Myocyte (in vitro differentiated cells): ENCODE measurements around the gene TSPEAR. TPM values are rescaled to one million over a fixed set of nuclear protein-coding genes. Genes with fewer than 3 reads are reported as not detected.
A peak's percentile ranks its signal among the peaks of the same experiment; 100 is the strongest.
"Not testable (repeated sequence)": the region's sequence is repeated elsewhere in the genome, so short reads cannot be mapped to it uniquely, and the experiment has no call there.

ENCODE experiments used
- DNase-seq: peaks from one replicate; pipeline ENCODE4 v3.0.0-alpha.2; 2012; ENCODE audit warnings: low read depth
- total RNA-seq: library from RNA; depleted of rRNA; stranded (reverse); fragments of >200 nt; gene quantifications from 2 replicates; pipeline ENCODE4 v1.2.3, GENCODE V29; 2014

Gene TSPEAR
- total RNA-seq, 1 donor from 2014 or later: not detected

DNA sequence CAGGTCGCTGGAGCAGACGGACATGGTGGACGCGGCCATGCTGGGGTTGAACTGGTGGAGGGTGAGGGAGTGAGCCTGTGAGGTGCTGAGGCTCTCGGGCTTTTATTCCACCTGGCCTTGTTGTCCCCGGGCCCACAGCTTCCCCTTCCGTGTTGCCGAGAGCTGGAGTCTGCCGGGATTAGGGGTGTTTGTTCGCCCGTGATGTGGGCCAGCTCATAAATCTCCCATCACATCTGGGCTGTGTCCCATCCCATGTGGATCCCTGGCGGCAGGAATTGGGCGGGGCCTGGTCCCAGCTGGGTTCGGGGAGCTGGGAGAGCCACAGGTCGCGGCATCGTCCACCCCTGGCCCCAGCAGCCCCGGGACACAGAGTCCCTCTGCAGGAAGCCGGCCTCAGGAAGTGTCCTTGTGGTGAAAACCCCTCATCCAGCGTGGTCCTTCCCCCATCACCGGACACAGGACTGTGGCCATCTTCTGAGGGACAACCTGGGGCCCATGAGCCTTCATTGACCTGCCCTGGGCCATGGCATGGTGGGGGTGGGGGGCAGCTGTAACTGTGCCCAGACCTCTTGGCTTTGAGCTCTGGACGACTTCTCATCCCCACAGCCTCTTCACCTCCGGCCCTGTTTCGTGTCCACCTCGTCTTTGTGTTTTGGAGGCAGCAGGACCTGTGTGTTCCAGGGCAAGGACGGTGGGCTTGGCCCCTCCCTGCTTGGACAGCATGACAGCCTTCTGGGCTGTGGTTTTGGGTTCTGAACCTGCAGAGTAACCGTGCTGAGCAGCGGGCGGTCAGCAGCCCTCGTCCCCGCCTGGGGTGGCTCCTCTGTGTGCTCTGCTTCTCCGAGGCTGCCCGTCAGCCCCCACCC is 118.7 kb downstream of the TSPEAR start, which contains the start of gene KRTAP10-6:
Gene KRTAP10-6 (minus strand): TSS at position 60 of the 866 bp plus-strand sequence. CDS start 21 bp downstream, at position 39.
- no peak for DNase-seq

DNA sequence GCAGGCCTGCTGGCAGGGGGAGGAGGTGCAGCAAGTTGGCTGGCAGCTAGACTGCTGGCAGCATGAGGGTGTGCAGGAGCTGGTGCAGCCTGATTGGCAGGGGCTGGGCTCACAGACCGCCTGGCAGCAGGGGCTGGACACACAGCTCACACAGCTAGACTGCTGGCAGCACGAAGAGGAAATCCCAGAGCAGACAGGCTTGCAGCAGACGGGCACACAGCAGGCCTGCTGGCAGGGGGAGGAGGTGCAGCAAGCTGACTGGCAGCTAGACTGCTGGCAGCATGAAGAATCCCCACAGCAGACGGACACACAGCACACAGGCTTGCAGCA is 119.6 kb downstream of the TSPEAR start:
- not testable (repeated sequence) for DNase-seq

DNA sequence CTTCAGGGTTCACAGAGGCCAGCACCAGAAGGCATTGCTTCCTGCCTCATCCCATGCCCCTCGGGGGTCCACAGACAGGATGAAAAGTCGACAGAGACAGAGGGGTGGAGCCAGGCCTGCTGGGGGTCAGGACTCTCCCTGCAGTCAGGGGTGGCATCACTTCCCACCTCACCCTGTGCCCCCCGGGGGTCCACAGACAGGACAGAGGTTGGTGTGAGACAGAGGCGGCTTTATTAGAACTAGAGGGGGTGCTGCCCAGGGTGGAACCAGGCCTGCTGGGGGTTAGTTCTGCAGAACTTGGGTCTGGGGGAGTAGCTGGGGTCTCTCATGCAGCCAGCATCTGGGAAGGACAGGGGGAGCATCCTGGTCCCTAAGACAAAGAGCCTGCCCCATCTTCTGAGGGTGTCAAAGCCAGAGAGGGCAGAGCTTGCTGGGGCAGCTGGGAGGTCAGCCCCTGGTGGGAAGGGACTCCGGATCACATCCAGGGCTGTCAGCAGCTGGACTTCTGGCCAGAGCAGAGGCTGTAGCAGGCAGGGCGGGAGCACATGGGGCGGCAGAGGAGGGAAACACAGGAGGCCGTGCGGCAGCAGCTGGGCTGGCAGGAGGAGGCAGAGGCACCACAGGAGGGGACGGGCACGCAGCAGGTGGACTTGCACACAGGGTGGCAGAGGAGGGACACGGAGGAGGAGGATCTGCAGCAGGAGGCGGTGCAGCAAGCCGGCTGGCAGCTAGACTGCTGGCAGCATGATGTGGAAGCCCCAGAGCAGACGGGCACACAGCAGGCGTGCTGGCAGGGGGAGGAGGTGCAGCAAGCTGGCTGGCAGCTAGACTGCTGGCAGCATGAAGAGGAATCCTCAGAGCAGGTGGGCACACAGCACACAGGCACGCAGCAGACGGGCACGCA is 120.2 kb downstream of the TSPEAR start:
- peak; percentile 10 for DNase-seq

DNA sequence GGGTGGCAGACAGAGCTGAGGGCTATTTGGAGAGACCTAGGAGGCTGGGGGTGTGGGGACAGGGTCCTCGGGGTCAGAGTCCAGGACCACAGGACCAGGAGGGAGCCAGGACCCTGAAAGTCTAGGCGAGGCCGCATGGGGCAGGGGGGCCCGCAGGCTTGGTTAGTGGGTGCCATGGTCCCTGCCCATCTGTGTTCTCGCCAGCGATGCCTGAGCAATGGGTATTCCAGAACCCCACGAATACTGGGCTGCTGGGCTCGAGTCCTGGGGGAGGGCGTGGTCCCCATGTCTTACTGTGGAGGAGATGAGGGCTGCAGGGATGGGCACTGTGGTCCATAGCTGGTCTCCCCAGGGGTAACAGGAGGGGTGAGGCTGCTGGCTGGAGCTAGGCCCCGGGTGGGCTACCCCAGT is 121.1 kb downstream of the TSPEAR start:
- DNase-seq: no peak

DNA sequence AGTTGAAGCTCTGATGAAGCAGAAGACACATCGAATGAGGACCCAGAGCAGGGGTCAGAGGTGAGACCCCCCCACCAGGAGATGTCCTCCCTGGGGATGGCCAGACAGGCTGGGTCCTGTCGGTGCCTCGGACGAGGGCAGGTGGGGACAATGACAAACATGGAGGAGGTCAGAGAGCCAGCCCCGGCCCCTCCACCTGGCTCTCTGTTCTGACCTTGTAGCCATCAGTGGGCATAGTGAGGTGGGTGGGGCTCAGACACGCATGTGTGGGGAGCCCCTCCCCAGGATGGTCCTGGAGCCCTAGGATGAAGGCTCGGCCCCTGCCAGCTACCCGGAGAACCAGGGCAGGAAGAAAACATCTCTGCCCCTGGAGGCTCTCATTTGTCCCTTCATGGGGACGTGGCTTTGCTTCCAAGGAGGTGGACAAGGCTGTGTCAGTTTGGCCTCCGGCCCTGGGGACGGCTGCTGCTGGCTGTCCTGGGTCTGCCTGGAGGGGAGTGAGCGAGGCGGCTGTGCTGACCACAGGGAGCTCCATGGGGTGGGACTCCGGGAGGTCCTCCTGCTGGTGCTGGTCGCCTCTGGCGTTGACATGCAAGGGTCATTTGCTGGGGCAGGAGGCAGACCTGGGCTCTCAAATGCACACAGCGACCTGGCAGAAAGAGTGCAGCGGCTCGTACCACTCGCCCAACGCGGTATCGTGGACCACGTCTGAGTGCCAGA is 121.6 kb downstream of the TSPEAR start:
- DNase-seq: no peak

DNA sequence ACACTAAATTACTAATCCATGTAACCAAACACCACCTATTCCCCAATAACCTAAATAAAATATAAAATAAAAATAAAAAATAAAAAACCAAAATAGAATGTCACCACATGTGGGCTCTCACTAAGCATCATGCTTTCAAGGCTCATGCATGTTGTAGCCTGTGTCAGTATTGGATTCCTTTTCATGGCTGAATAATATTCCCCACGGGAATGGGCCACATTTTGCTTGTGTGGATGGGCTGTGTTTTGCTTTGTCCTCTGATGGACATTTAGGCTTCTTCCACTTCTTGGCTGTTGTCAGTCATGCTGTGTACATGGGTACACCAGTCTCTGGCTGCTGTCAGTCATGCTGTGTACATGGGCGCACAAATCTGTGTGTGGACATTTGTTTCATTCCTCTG is 122.3 kb downstream of the TSPEAR start:
- DNase-seq: no peak

DNA sequence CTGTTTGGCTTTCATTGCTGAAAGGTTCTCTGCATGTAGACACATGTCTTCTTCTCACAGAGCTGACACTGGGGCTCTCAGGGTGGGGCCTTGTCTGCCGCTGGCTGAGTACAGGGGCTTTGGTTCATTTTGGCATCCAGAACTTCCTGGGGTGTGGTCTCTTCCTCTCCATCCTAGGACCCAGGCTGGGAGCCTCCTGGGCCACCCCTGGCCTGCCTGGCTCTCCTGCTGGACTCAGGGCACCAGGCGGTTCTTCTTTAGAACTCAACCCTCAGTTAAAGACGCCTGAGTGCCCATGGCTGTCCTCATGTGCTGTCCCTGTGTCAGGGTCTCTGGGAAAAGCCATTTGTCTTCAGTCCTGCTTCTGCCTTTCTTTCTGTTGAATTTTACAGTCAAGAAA is 125.5 kb downstream of the TSPEAR start:
- no peak for DNase-seq

DNA sequence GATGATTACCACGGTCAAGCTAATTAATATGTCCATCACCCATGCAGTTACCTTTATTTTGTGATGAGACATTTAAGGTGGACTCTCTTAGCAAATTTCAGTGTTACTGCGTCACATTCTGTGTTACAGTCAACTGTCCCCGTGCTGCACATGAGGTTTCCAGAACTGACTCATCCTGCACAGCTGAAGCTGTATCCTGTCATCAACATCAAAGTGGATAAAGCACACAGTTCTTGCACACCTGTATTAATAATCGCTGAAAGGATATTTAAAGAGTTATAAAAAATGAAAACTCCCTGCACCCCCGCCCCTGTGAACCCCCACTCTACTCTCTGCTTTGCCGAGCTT is 127.6 kb downstream of the TSPEAR start:
- DNase-seq: no peak

DNA sequence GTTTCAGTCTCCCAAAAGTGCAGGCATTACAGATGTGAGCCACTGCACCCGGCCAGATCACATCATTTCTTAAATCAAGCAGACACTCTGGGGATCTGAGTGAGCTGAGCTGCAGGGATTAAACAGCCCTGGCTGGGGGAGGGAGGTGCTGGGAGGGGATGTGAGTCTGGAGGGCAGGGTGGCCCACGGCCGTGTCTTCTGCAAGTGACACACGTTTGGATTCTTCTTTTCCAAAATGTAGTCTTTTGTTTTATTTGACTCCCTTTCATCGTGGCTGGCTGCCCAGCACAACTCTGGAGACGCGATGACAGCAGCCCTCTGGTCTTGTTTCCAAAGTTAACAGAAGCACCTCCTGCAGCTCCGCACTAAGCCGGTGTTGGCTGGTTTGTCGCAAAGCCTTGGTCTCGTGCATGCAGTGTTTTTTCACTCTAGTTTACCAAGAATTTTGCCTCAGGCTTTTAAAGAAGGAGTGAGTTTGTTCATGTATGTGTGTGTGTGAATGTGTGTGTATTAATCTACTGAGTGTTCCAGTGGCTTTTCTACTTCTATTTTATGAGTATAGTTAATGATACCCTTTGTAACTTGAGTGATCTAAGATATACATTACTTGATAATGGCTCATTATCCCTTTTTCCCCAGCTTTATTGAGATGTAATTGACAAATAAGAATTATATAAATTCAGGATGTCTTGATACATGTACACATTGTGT is 128.1 kb downstream of the TSPEAR start:
- no peak for DNase-seq

DNA sequence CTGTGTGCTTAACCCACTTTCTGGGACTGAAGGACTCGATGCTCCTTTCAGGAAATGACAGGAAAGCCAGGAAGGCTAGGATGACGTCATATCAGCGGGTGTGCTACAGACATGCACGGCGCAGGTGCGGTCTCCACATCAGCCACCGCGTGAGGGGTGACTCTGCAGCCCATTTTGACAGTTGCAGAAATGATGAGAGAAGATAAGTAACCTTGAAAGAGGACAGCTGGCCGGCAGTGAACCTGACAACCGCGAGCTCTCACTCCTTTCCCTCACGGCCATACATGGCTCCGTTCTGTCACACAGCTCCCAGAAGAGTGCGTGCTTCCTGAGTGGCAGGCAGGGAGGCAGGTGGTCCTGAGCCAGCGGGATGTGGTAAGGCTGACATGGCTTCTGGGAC is 129.3 kb downstream of the TSPEAR start:
- DNase-seq: no peak

DNA sequence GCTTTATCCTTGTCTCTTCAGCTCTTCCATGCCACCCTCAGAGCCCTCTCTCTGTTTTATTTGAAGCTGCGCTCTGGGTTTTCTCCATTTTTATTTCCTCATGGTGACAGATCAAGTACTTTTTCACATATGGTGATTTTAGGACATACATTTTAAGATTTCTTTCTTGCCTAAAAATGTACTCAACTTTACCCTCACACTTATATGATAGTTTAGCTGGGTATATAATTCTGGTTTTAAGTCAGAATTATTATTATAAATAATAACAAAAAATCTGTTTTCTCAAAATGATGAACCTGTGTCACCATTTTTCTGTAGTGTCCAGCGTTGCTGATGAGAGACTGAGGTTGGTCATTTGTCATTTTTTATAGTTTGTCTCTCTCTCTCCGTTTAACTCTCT is 130.2 kb downstream of the TSPEAR start:
- no peak for DNase-seq

DNA sequence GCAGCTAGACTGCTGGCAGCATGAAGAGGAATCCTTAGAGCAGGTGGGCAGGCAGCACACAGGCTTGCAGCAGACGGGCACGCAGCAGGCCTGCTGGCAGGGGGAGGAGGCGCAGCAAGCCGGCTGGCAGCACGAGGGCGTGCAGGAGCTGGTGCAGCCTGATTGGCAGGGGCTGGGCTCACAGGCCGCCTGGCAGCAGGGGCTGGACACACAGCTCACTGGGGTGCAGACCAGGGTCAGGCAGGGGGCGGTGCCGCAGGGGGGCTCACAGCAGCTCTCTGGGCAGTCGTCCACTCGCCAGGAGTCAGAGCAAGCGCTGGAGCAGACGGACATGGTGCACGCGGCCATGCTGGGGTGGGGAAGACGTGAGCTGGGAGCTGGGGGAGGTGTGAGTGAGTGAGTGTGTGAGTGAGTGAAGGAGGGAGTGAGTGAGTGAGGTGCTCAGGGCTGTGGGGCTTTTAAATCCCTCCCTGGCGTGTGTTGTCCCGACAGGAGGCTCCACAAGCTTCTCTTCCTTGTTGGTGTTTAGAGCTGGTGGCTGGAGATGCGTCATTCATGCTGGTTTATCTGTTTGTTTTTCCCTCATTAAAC is 131.0 kb downstream of the TSPEAR start, which contains the start of gene KRTAP10-5:
Gene KRTAP10-5 (minus strand): TSS at position 374 of the 591 bp plus-strand sequence. CDS start 26 bp downstream, at position 348.
- not testable (repeated sequence) for DNase-seq

DNA sequence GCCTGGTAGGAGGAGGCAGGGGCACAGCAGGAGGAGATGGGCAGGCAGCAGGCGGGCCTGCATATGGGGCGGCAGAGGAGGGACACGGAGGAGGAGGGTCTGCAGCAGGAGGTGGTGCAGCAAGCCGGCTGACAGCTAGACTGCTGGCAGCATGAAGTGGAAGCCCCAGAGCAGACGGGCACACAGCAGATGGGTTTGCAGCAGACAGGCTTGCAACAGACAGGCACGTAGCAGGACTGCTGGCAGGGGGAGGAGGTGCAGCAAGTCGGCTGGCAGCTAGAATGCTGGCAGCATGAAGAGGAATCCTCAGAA is 131.6 kb downstream of the TSPEAR start:
- DNase-seq: no peak

DNA sequence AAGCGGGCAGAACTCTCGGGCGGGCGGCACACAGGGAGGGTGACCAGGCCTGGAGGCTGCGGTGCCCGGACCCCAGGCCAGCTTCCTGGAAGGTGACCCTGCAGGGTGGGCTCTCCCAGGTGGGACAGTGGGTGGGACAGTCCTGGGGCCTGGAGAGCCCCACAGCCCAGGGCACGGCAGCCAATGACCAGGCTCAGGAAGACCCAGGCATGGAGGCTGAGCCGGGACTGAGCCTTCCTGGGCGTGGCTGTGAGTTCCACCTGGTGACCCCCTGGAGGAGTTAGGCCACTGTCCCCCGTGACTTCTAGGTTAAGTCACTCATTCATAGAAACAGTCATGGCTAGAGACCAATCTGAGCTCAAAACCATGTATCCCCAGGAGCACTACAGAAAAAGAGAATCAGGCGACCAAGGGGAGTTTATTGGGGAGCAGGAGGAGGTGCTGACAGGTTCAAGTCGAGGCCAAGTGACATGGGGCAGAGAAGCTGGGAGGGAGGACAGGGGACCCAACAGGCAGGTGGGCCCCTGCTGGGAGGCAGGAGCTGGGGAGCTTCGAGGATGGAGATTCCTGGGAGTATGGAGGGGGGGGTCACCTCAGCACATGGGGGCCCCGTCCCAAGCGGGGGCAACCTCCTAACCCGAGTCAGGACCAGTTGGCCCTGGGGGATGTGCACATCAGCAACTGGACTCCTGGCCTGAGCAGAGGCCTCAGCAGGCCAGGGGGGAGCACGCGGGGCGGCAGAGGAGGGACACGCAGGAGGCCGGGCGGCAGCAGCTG is 132.1 kb downstream of the TSPEAR start:
- no peak for DNase-seq

DNA sequence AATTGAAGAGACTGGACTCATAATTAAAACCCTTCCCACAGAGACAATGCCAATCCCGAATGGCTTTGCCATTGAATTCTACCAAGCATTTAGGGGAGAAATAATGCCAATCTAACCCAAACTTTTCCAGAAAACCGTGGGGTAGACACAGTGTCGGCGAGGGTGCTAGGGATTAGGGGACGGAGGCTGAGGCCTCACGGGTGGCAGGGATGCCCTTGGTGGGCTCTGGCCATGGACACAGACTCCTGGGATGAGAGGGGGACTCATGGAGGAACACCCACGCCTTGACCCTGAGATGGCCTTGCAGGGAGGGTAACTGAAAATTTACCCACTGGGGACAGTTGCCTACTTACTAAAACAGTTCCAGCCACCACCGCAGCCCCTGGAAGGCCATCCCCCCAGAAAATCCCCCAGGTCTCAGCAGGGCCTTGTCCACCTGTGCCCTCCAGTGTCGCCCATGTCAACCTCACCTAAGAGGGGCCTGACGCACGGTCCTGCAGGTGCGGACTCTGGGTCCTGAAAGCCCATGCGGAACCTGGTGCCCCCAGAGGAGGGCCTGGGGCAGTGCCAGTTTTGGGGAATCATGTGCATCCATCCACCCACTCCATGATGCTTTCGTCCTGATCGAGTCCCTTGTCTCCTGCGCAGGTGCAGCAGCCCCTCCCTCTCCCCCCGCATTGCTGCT is 132.9 kb downstream of the TSPEAR start:
- DNase-seq: no peak

DNA sequence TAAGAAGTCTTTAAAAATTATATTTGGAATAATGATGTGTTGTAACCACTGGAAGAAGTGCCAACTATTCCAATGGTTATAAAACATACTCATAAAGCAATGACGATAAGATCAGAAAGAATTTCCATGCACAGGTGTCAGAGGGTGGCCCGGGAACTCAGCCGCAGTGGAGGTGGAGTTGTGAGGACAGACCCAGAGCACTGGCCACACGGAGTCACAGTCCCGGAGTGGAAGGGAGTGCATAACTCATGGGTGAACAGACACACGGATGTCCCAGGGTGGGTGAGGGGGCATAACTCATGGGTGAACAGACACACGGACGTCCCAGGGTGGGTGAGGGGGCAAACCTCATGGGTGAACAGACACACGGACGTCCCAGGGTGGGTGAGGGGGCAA is 135.3 kb downstream of the TSPEAR start:
- DNase-seq: no peak

DNA sequence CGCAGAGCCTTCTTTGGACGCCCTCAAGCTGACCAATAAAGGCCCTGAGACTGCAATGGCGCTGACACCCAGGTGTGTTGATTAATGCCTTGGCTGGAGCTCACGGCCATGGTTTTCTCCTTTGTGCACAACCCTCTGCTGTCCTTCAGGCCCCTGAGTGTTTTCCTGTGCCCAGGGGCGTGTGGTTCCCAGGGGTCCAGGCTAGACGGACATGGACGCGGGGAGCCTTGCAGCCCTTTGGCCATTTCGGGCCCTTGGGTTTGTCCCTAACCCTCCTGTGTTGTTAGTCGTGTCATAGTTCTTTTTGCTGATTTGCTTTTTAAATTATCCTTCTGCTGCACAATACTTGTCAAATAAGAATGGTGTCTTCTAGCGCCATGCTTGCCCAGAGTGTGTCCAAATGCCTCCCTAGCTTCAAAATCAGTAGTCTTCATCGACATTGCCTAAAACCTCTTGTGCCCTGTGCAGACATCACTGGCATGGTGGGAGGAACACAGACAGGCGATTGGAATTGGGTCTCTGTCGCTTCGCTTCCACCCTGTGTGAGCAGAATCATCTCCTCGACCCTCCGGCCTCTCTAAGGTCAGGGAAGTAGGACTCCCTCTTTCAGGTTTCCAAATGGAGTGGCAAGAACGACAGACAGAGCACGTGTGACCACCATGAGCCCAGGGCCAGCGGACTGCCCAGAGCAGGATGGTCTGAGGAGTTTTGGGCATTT is 135.9 kb downstream of the TSPEAR start:
- DNase-seq: no peak

DNA sequence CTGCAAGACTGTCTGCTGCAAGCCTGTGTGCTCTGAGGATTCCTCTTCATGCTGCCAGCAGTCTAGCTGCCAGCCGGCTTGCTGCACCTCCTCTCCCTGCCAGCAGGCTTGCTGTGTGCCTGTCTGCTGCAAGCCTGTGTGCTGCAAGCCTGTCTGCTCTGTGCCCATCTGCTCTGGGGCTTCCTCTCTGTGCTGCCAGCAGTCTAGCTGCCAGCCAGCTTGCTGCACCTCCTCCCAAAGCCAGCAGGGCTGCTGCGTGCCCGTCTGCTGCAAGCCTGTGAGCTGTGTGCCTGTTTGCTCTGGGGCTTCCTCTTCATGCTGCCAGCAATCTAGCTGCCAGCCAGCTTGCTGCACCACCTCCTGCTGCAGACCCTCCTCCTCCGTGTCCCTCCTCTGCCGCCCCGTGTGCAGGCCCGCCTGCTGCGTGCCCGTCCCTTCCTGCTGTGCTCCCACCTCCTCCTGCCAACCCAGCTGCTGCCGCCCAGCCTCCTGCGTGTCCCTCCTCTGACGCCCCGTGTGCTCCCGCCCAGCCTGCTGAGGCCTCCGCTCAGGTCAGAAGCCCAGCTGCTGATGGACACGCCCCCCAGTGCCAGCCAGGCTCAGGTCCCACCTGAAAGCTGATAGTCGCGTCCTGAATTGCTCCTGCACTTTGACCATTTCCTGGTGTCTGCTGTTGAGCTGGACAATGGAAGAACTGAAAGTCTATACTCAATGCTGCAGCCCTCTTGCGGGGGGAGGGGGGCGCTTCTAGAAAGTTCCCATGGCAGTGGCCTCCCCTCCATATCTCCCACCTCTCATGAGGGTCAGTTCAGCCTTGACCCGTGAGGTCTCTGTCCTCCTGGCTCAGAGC is 136.7 kb downstream of the TSPEAR start:
- DNase-seq: no peak
